Muscle layer of duodenum (tissue), 2 donors: ENCODE results near the gene NDUFA3.

Experiments
- H3K27ac ChIP-seq: one replicate; pipeline ENCODE4 v1.7.0; 2013; ENCODE audit warnings: mild to moderate bottlenecking, low read length
- H3K27me3 ChIP-seq: one replicate; pipeline ENCODE4 v1.7.0; 2013; ENCODE audit warnings: low read depth, mild to moderate bottlenecking, control low read depth, low read length
- H3K36me3 ChIP-seq, 2 donors: one replicate each; pipeline ENCODE4 v1.7.0; 2013; ENCODE audit warnings: low read length in 2 of 2, control low read depth in 1 of 2, mild to moderate bottlenecking in 1 of 2; ENCODE audit not compliant: insufficient read depth in 2 of 2, control insufficient read depth in 1 of 2
- H3K4me1 ChIP-seq, 2 donors: one replicate each; pipeline ENCODE4 v1.7.0; 2013; ENCODE audit warnings: low read length in 2 of 2, mild to moderate bottlenecking in 2 of 2, control low read depth in 1 of 2, moderate library complexity in 1 of 2; ENCODE audit not compliant: insufficient read depth in 2 of 2, control insufficient read depth in 1 of 2
- H3K4me3 ChIP-seq, 2 donors: one replicate each; pipeline ENCODE4 v1.7.0; 2013; ENCODE audit warnings: low read length in 2 of 2, low read depth in 1 of 2, mild to moderate bottlenecking in 1 of 2
- H3K9me3 ChIP-seq, 2 donors: one replicate each; pipeline ENCODE4 v1.7.0; 2013; ENCODE audit warnings: low read length in 2 of 2, control low read depth in 1 of 2, mild to moderate bottlenecking in 1 of 2; ENCODE audit not compliant: control insufficient read depth in 1 of 2
- donor health status: healthy.

Gene NDUFA3

DNA sequence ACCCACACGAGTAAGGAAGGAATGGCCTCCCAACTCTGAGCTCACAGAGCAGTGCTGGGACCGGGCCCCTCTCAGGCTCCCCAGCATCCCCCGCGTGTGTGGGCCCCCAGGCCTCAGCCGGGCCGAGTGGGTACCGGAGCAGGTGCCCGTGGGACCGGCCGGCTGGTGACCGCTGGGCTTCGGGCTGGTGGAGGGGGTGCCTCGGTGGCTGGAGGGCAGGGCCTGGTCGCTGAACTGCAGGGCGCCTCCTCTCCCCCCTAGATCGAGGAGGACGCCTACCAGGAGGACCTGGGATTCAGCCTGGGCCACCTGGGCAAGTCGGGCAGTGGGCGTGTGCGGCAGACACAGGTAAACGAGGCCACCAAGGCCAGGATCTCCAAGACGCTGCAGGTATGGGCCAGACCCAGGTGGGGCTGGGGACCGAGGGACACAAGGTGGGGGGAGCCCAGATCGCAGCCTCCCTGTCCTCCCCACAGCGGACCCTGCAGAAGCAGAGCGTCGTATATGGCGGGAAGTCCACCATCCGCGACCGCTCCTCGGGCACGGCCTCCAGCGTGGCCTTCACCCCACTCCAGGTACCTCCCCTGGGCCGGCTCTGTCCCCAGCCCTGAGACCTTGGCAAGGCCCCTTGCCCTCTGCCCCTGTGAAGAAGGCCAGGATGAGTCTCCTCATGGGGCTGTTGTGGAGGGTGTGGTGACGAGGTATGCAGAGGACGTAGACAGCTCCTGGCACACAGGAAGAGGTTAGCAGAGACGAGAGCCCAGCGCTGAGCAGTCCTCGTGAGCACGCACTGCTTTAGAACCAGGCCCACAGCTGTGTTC is 26.4 kb downstream of the NDUFA3 start:
- no peaks in the 10 kb centered on the region for H3K9me3 ChIP-seq
- H3K4me3 ChIP-seq, result no peak overlapping the region
- no peaks in the 10 kb centered on the region for H3K27me3 ChIP-seq
- H3K4me1 ChIP-seq, result no peaks in the 10 kb centered on the region
- H3K36me3 ChIP-seq, result peaks cover 27 to 78% of the 10 kb centered on the region in 2 donors
- no peak overlapping the region for H3K27ac ChIP-seq

DNA sequence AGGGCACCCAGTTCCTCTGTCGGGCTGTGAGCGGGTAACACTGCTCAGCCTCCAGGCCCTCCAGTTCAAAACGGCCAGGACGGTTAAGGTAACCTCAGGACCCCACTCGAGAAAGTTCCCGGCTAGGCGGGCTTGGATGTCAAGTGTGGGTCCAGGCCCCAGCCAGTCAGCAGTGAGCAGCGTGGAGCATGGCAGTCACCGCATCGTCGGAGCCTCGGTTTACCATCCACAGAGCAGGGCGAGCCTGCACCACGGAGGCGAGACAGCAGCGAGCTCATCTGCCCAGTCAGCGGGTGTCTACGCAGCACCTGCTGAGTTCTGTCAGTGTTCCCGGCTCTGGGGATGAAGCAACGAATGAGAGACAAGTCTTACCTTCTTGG is 27.0 kb downstream of the NDUFA3 start:
- no peaks in the 10 kb centered on the region for H3K4me1 ChIP-seq
- H3K27ac ChIP-seq, result no peak overlapping the region
- no peak overlapping the region for H3K4me3 ChIP-seq
- peaks cover 22 to 72% of the 10 kb centered on the region in 2 donors for H3K36me3 ChIP-seq
- no peaks in the 10 kb centered on the region for H3K9me3 ChIP-seq
- H3K27me3 ChIP-seq, result no peaks in the 10 kb centered on the region

DNA sequence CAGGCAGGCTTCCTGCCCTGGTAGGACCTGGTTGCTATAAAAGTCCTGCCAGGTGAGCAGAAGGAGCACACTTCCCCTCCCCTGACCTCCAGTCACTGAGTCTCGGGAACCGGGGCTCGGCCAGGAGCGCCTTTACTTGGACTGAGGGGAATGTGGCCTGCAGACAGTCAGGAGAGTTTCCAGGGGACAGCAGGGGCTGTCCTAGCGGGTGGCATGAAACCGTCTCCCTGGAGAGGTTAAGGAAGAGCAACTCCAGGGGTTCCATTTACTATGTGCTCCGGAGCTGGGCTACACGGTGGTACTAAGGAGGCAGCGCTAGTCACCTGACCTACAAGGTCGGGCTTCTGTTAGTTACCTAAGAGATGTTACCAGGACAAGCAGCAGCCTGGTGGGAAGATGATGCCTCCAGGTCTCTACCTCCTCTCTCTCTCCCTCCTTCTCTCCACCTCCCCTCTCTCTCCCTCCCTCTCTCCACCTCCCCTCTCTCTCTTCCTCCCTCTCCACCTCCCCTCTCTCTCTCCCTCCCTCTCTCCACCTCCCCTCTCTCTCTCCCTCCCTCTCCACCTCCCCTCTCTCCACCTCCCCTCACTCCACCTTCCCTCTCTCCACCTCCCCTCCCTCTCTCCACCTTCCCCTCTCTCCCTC is 30.8 kb downstream of the NDUFA3 start:
- H3K36me3 ChIP-seq, result peaks cover 8 to 35% of the 10 kb centered on the region in 2 donors
- H3K4me3 ChIP-seq, result no peak overlapping the region
- H3K27ac ChIP-seq, result no peak overlapping the region
- peaks cover 0 to 9% of the 10 kb centered on the region in 2 donors for H3K4me1 ChIP-seq
- H3K27me3 ChIP-seq, result no peaks in the 10 kb centered on the region
- H3K9me3 ChIP-seq, result no peaks in the 10 kb centered on the region

DNA sequence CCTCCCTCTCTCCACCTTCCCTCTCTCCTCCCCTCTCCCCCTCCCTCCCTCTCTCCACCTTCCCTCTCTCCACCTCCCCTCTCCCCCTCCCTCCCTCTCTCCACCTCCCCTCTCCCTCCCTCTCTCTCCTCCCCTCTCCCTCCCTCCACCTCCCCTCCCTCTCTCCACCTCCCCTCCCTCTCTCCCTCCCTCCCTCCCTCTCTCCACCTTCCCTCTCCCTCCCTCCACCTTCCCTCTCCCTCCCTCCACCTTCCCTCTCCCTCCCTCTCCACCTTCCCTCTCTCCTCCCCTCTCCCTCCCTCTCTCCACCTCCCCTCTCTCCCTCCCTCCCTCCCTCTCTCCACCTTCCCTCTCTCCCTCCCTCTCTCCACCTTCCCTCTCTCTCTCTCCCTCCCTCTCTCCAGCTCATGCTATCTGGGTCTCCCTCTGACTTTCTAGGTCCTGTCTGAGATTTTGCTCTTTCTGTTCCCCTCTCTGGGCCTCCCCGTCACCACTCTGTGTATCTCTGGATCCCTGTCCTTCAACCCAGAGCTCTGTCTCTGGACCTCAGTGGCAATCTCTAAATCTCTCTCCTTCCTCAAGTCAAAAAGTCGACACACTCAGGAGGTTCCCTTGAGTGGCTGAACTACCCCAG is 31.4 kb downstream of the NDUFA3 start:
- no peak overlapping the region for H3K27ac ChIP-seq

DNA sequence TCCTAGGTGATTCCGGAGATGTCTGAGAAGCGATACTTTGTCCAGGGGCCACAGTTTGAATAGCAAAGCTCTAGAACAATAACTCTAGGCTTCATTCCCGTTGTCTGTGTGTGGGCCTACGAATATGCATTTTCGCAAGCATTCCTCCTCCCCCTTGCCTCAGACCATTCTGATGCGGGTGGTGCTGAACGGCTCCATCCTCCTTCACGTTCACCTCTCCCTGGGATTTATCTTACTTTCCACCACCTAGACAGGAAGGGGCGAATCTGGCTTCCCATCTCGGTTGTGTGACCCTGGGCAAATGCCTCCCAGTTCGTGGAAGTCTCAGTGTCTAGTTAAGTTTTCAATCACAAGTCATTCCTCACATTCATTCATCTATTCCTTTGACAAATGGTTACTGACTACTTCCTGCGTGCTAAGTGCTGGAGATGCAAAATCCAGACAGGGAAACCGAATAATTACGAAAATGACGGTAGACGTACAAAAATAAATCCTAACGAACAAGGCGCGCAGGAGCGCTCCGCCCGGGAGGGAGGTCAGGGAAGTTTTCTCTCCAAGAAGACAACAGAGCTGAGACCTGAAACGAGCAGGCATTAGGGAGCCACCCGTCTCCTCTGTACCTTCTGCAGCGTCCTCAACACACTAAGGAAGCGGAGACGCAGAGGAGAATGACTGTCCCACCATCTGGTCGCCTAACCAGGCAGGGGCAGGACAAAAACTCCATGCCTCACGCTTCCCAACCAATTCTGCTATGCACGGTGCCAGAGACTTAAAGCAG is 33.6 kb downstream of the NDUFA3 start:
- Histone ChIP-seq H3K4me1 (peaks cover 4 to 36% of the 10 kb centered on the region in 2 donors), H3K27me3 (no peaks in the 10 kb centered on the region), H3K36me3 (peaks cover 8 to 9% of the 10 kb centered on the region in 2 donors), H3K4me3 (peak overlapping the region; percentile 83 to 90), H3K27ac (no peak overlapping the region), H3K9me3 (no peaks in the 10 kb centered on the region)

More for the DNA sequence above, 31.4 kb downstream of the NDUFA3 start:
- H3K36me3 ChIP-seq, result peaks cover 8 to 29% of the 10 kb centered on the region in 2 donors
- H3K27me3 ChIP-seq, result no peaks in the 10 kb centered on the region
- peaks cover 4 to 15% of the 10 kb centered on the region in 2 donors for H3K4me1 ChIP-seq
- no peaks in the 10 kb centered on the region for H3K9me3 ChIP-seq
- no peak overlapping the region for H3K4me3 ChIP-seq

DNA sequence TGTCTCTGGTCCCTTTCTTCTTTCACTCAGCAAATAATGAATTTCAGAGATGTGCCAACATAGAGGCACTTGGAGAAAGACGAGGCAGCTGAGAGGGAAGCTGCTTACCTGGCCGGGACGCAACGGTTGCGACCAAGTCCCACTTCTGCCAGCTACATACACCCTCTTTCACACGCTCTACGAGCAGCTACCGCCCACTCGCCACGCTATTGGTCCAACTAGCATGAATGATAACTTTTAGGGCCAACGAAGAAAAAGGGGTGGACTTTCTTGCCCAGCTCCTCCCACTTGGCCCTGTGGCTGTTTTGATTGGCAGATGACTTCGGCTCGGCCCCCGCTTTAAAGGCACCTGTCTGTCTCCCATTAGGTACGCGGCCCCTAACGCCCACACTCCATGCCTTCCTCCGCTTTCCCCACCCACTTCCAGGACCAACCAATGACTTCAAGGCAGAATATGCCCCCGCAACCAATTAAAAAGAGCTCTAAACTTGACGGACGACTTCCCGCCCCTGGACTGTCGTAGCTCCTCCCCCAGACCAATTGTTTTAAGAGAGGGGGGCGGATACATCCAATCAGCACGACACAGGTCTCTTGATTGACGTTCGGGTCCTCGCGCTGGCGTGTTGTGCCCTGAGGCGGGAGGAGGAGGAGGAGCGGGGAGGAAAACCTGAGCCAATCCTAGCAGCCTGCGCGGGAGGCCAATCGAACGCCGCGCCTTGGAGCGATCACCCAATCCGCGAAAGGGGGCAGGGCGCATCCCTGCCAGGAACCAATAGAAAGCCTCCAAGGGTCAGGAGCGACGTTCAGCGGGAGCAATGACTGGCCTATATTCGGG is 34.4 kb downstream of the NDUFA3 start:
- Histone ChIP-seq H3K4me1 (peaks cover 4 to 36% of the 10 kb centered on the region in 2 donors), H3K27ac (peak overlapping the region; percentile 45), H3K36me3 (peaks cover 0 to 3% of the 10 kb centered on the region in 2 donors), H3K27me3 (no peaks in the 10 kb centered on the region), H3K4me3 (peak overlapping the region; percentile 83 to 90), H3K9me3 (no peaks in the 10 kb centered on the region)

DNA sequence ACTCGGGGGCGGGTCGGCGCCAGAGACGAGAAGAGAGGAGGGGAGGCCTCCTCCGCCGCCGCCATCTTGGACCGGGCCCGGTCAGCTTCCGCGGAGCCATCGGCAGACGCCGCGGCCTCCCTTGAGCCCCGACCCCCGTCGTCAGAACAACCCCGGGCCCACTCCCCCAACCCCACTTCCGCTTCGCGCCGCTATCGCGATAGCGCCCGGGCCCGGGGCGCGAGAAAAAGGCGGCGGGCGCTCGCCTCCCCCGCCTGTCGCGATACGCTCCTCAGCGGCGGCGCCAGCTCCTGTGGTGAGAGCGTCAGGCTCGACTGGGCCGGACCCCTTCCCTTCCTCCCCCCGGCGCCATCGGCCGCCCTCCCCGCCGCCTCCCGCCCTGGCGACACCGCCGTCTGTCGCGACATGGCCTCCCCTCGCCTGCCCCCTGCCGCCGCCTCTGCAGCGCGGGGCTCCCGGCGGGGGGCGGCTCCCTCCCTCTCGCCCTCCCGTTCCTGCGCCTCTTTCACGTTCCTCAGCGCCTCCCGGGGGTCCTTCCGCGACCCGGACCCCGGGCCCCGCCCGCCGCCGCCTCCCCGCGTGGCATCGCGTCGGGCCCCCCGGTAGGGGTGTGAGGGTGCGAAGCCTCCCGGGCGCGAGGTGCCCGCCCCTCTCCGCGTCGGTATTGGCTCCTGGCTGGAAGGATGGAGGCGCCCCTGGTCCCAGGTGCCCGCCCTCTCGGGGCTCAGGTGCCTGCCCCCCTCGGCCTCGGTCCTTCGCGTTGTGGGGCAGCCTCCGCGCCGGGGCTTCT is 35.2 kb downstream of the NDUFA3 start, which contains the start of gene CNOT3:
CNOT3 (plus strand) TSS at position 64 of the 790 bp plus-strand sequence. CDS start 5,217 bp downstream, outside the sequence.
- Histone ChIP-seq H3K4me1 (peaks cover 4 to 36% of the 10 kb centered on the region in 2 donors), H3K36me3 (peaks cover 3 to 9% of the 10 kb centered on the region in 2 donors), H3K27ac (peak within 1 kb of the TSS; percentile 45), H3K9me3 (no peaks in the 10 kb centered on the region), H3K4me3 (peak within 1 kb of the TSS; percentile 83 to 90), H3K27me3 (no peaks in the 10 kb centered on the region)

DNA sequence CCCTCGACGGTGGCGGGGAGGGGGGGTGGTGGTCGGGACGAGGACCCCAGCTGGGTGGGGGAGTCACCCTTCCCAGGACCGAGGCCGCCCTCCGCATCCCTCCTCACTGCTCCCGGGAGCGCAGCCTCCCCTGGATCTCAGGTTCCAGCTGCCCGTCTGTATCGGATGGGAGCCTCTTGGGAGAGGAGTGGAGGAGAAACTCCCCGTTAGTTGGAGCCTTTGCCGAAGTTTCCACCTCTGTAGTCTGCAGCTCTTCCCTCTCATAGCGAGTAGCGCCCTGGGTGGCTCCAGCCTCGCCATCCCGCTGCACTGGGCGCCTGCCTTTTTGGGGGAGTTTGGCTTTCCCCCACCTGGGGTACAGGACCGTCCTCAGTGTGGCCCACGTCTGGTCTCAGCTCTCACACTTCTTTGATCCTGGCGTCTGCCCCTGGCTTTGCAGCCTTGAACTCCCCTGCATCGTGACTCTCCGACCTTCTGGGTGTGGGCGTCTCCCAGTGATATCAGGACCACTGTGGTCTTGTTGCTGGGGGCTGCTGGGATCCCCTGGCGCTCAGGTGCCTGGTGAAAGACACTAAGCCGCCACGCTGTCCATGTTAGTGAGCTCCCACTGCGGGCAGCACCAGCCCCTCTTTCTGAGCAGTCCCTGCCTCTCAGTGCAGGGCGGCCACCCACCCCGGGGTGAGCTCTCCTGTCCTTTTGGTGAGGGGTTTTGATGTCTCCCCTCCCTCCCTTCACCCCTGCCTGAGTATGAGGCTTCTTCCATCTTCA is 36.0 kb downstream of the NDUFA3 start:
- peak overlapping the region; percentile 60 to 90 for H3K4me3 ChIP-seq
- H3K4me1 ChIP-seq, result peaks cover 4 to 36% of the 10 kb centered on the region in 2 donors
- H3K36me3 ChIP-seq, result peaks cover 11 to 17% of the 10 kb centered on the region in 2 donors
- H3K27ac ChIP-seq, result no peak overlapping the region
- no peaks in the 10 kb centered on the region for H3K9me3 ChIP-seq
- no peaks in the 10 kb centered on the region for H3K27me3 ChIP-seq

DNA sequence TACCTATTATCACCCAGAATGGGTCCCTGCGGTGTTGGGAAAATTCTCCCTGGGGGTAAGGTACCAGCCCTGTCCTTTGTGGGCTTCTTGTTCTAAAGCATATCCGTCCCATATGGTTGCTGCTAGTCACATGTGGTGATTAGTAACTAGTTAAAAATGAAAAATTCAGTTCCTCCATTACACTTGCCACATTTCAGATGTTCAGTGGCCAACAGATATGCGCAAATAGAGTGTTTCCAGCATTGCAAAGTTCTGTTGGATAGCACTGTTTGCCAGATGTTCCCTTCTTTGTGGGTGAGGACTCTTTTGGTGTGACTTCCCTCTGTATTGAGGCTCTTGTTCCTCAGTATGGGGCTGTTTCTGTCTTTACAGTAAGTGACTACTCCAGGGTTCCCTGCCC is 38.7 kb downstream of the NDUFA3 start:
- Histone ChIP-seq H3K9me3 (no peaks in the 10 kb centered on the region), H3K4me3 (no peak overlapping the region), H3K4me1 (peaks cover 4 to 31% of the 10 kb centered on the region in 2 donors), H3K27me3 (no peaks in the 10 kb centered on the region), H3K36me3 (peaks cover 38 to 43% of the 10 kb centered on the region in 2 donors), H3K27ac (no peak overlapping the region)
